HCT116 (cell line): ENCODE measurements around the gene LMNA. TPM values are rescaled to one million over a fixed set of nuclear protein-coding genes. Genes with fewer than 3 reads are reported as not detected.

Source experiments
- ATAC-seq: fragments of 200-7000 bp; cut with Tn5 transposase; 2 replicates; pipeline ENCODE4 v1.9.1; 2020; ENCODE audit warnings: mild to moderate bottlenecking, moderate library complexity
- BruUV-seq: library from RNA; stranded (reverse); fragments of 400-500 nt; replicated peaks from 2 replicates; lab custom pipeline; 2021; lab: Mats Ljungman, UMichigan
- CTCF ChIA-PET: fragments of 300-600 bp; sonication (Branson Sonifier 250); formaldehyde crosslinking; loops from one replicate; lab custom pipeline; 2021; ENCODE audit warnings: antibody characterized with exemption; lab: Charles Lee
- POLR2A ChIA-PET: fragments of 300-600, 350-600 bp; sonication (Branson Sonifier 250); formaldehyde crosslinking; loops from one replicate; lab custom pipeline; 2021; ENCODE audit warnings: antibody characterized with exemption; lab: Charles Lee
- RAD21 ChIA-PET, 2 experiments: fragments of 300-600 bp; sonication (Branson Sonifier 250); formaldehyde crosslinking; loops; one replicate each; lab custom pipeline; 2023; ENCODE audit warnings: low total read pairs in 2 of 2; ENCODE audit not compliant: uncharacterized antibody in 2 of 2, unreplicated experiment in 2 of 2, low non-redundant PET in 1 of 2; lab: Charles Lee
- DNase-seq: peaks from one replicate; pipeline ENCODE4 v3.0.0-alpha.2; 2010; ENCODE audit warnings: low read depth, low spot score
- H2AFZ ChIP-seq: fragments of 200-600 bp; shearing (Covaris generic), sonication (generic); 2 replicates; pipeline ENCODE4 v1.6.1; 2017; ENCODE audit warnings: low read depth, mixed run types, mixed read lengths, antibody characterized with exemption, low read length; ENCODE audit not compliant: poor library complexity, severe bottlenecking
- H3K27ac ChIP-seq: 2 replicates; pipeline ENCODE4 v1.5.1; 2012; ENCODE audit warnings: low read depth, low read length
- H3K27me3 ChIP-seq: fragments of 200-600 bp; sonication (generic); 2 replicates; pipeline ENCODE4 v1.6.1; 2016; ENCODE audit warnings: mixed run types, low read length, mixed read lengths; ENCODE audit not compliant: insufficient read depth
- H3K36me3 ChIP-seq, 2 experiments: fragments of 200-500 bp in 1 of 2; fragments of 200-600 bp in 1 of 2; sonication (Bioruptor generic) in 1 of 2; sonication (generic) in 1 of 2; 2 replicates each; pipeline versions ENCODE4 v1.5.1 to v1.6.1; 2014 to 2016; ENCODE audit warnings: low read length in 2 of 2, inconsistent platforms in 1 of 2, mixed read lengths in 1 of 2, mixed run types in 1 of 2; ENCODE audit not compliant: insufficient read depth in 2 of 2, control insufficient read depth in 1 of 2
- H3K4me1 ChIP-seq, 2 experiments: fragments of 200-600 bp in 1 of 2; sonication (generic) in 1 of 2; 2 replicates each; pipeline versions ENCODE4 v1.5.1 to v1.6.1; 2012 to 2017; ENCODE audit warnings: low read length in 2 of 2, inconsistent platforms in 1 of 2, mild to moderate bottlenecking in 1 of 2, mixed read lengths in 1 of 2, mixed run types in 1 of 2, moderate library complexity in 1 of 2; ENCODE audit not compliant: insufficient read depth in 2 of 2, control insufficient read depth in 1 of 2
- H3K4me2 ChIP-seq: fragments of 200-600 bp; sonication (generic); 2 replicates; pipeline ENCODE4 v1.6.1; 2017; ENCODE audit warnings: mixed run types, low read length, mixed read lengths
- H3K4me3 ChIP-seq, 2 experiments: fragments of 200-600 bp in 1 of 2; sonication (generic) in 1 of 2; replicated peaks in 1 of 2; 2 replicates each; pipeline ENCODE4 v1.5.1; 2011 to 2016; ENCODE audit warnings: low read length in 2 of 2, control low read depth in 1 of 2, low read depth in 1 of 2, mild to moderate bottlenecking in 1 of 2, mixed read lengths in 1 of 2, mixed run types in 1 of 2
- H3K79me2 ChIP-seq: fragments of 200-600 bp; sonication (generic); 2 replicates; pipeline ENCODE4 v1.6.1; 2017; ENCODE audit warnings: mild to moderate bottlenecking, mixed run types, low read length, moderate library complexity, mixed read lengths; ENCODE audit not compliant: insufficient read depth
- H3K9ac ChIP-seq: fragments of 200-600 bp; sonication (generic); 2 replicates; pipeline ENCODE4 v1.6.1; 2016; ENCODE audit warnings: low read length, mixed read lengths
- H3K9me2 ChIP-seq: fragments of 200-600 bp; sonication (generic), shearing (Covaris generic); 2 replicates; pipeline ENCODE4 v1.6.1; 2017; ENCODE audit warnings: mixed run types, mild to moderate bottlenecking, moderate library complexity; ENCODE audit not compliant: insufficient read depth
- H3K9me3 ChIP-seq, 2 experiments: fragments of 200-500 bp in 1 of 2; fragments of 200-600 bp in 1 of 2; sonication (Bioruptor generic) in 1 of 2; sonication (generic) in 1 of 2; 2 replicates each; pipeline ENCODE4 v1.6.1; 2014 to 2017; ENCODE audit warnings: low read length in 2 of 2, mixed read lengths in 2 of 2, inconsistent platforms in 1 of 2, low read depth in 1 of 2, mild to moderate bottlenecking in 1 of 2, mixed run types in 1 of 2, moderate library complexity in 1 of 2; ENCODE audit not compliant: control insufficient read depth in 1 of 2, insufficient read depth in 1 of 2
- H4K20me1 ChIP-seq: fragments of 200-600 bp; sonication (generic), shearing (Covaris generic); 2 replicates; pipeline ENCODE4 v1.6.1; 2017; ENCODE audit warnings: mixed run types, mild to moderate bottlenecking, moderate library complexity; ENCODE audit not compliant: insufficient read depth
- ATF3 ChIP-seq: IDR thresholded peaks from 2 replicates; pipeline ENCODE4 v1.6.1; 2012
- CEBPB ChIP-seq: IDR thresholded peaks from 2 replicates; pipeline ENCODE4 v1.6.1; 2012; ENCODE audit warnings: low read depth
- ELF1 ChIP-seq: IDR thresholded peaks from 2 replicates; pipeline ENCODE4 v1.6.1; 2012; ENCODE audit warnings: low read depth, borderline replicate concordance
- EZH2 ChIP-seq: fragments of 200-600 bp; sonication (generic); IDR thresholded peaks from 2 replicates; pipeline ENCODE4 v1.6.1; 2017; ENCODE audit warnings: antibody characterized with exemption, mixed run types
- EZH2phosphoT487 ChIP-seq: fragments of 200-600 bp; IDR thresholded peaks from 2 replicates; pipeline ENCODE4 v1.6.1; 2018; ENCODE audit warnings: antibody characterized with exemption, borderline replicate concordance
- JUND ChIP-seq: IDR thresholded peaks from 2 replicates; pipeline ENCODE4 v1.6.1; 2012
- POLR2A ChIP-seq: IDR thresholded peaks from 2 replicates; pipeline ENCODE4 v1.7.0; 2011; ENCODE audit warnings: borderline replicate concordance; ENCODE audit not compliant: insufficient read depth, insufficient read length; ENCODE audit errors: extremely low read depth
- RAD21 ChIP-seq: IDR thresholded peaks from 2 replicates; pipeline ENCODE4 v1.6.1; 2012; ENCODE audit warnings: low read depth, mild to moderate bottlenecking
- REST ChIP-seq: IDR thresholded peaks from 2 replicates; pipeline ENCODE4 v1.6.1; 2012; ENCODE audit warnings: low read depth
- SRF ChIP-seq: IDR thresholded peaks from 2 replicates; pipeline ENCODE4 v1.6.1; 2012; ENCODE audit warnings: low read depth
- TCF7L2 ChIP-seq: IDR thresholded peaks from 2 replicates; pipeline ENCODE4 v1.7.0; 2011; ENCODE audit warnings: borderline replicate concordance, inconsistent platforms; ENCODE audit not compliant: insufficient read depth, insufficient read length; ENCODE audit errors: extremely low read depth
- ZFX ChIP-seq: fragments of 450-650 bp; IDR thresholded peaks from 2 replicates; pipeline ENCODE4 v1.6.1; 2017
- ZNF274 ChIP-seq: fragments of 200-500 bp; sonication (Bioruptor generic); IDR thresholded peaks from 2 replicates; pipeline ENCODE4 v1.6.1; 2014; ENCODE audit warnings: mild to moderate bottlenecking, low read depth, low read length, inconsistent platforms
- intact Hi-C: fragments of 100-400 bp; cut with micrococcal nuclease; formaldehyde crosslinking; loops from 2 replicates; pipeline ENCODE4 v1.10.0; 2022
- total RNA-seq: library from RNA; stranded (reverse); gene quantifications from one replicate; pipeline ENCODE4 v1.2.1, GENCODE V29; 2021; ENCODE audit not compliant: unreplicated experiment
- TF ChIP-seq, protein P1 (sequence below): IDR thresholded peaks from 2 replicates; pipeline ENCODE4 v1.6.1; 2012

LMNA gene
- total RNA-seq, 1 experiment from 2014 or later, result 528 TPM

GRCh38 chr1:156065871-156066270, 48.6 kb upstream of the LMNA start:
- DNase-seq (no peak), ATAC-seq (no peak)
- ChIA-PET RAD21 (interaction anchor here (0.7 to 1.6 kb wide), 4 partner anchors 40 to 125 kb away, joined by 3 to 5 read pairs (median 3); no protein-coding TSS in a partner anchor), CTCF (interaction anchor here (0.9 to 1.4 kb wide), 14 partner anchors 13 to 134 kb away, joined by 3 to 31 read pairs (median 6); partner anchors contain the start of genes LAMTOR2 and UBQLN4), POLR2A (interaction anchor here (1.0 kb wide), 1 partner anchor 12 kb away, joined by 4 read pairs; no protein-coding TSS in a partner anchor)
- Histone ChIP-seq H3K9me3 (no peaks in the 10 kb centered on the region), H3K27ac (no peak overlapping the region), H3K27me3 (no peaks in the 10 kb centered on the region), H3K9me2 (no peaks in the 10 kb centered on the region), H3K36me3 (peaks cover 21 to 28% of the 10 kb centered on the region in 2 experiments), H2AFZ (no peak overlapping the region), H3K79me2 (peaks cover 63% of the 10 kb centered on the region), H3K9ac (no peak overlapping the region), H3K4me3 (no peak overlapping the region), H4K20me1 (no peaks in the 10 kb centered on the region), H3K4me2 (no peak overlapping the region), H3K4me1 (peaks cover 0 to 12% of the 10 kb centered on the region in 2 experiments; a peak in 1 of 4 replicates)
- TF ChIP-seq JUND (no peak), POLR2A (no peak), ZNF274 (no peak), EZH2phosphoT487 (no peak), ZFX (no peak), TCF7L2 (no peak), REST (no peak), CEBPB (no peak), SRF (no peak), EZH2 (no peak), ATF3 (no peak), ELF1 (no peak), RAD21 (no peak)
- TF ChIP-seq, protein P1, sequence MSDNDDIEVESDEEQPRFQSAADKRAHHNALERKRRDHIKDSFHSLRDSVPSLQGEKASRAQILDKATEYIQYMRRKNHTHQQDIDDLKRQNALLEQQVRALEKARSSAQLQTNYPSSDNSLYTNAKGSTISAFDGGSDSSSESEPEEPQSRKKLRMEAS, result no peak
- BruUV-seq, result no TSS peak
- intact Hi-C loops, result loop anchor here (1.0 to 10.0 kb wide), 3 partner anchors 40 to 126 kb away; no protein-coding TSS in a partner anchor
